Psoas muscle (tissue), 8 donors: ENCODE measurements around the gene LIPG. TPM values are rescaled to one million over a fixed set of nuclear protein-coding genes. Genes with fewer than 3 reads are reported as not detected.
"Not testable (repeated sequence)": the region's sequence is repeated elsewhere in the genome, so short reads cannot be mapped to it uniquely, and the experiment has no call there.

Experiments used
- ATAC-seq, 4 donors: fragments of 200-7000 bp; cut with Tn5 transposase; one replicate each; pipeline ENCODE4 v1.9.1; 2020; ENCODE audit warnings: moderate library complexity in 3 of 4, mild to moderate bottlenecking in 2 of 4
- DNase-seq, 2 donors: peaks; one replicate each; pipeline ENCODE4 v3.0.0-alpha.2; 2020
- H3K27ac ChIP-seq: fragments of 200-600 bp; one replicate; pipeline ENCODE4 v1.8.0; 2022
- H3K27me3 ChIP-seq, 3 donors: fragments of 200-600 bp in 1 of 3; one replicate each; pipeline versions ENCODE4 v1.6.1 to v1.8.0; 2013 to 2022; ENCODE audit warnings: low read length in 2 of 3, mild to moderate bottlenecking in 2 of 3, moderate library complexity in 1 of 3; ENCODE audit not compliant: insufficient read depth in 3 of 3
- H3K36me3 ChIP-seq, 2 donors: fragments of 200-600 bp in 1 of 2; one replicate each; pipeline versions ENCODE4 v1.6.1 to v1.8.0; 2013 to 2022; ENCODE audit warnings: low read depth in 1 of 2, mild to moderate bottlenecking in 1 of 2, moderate library complexity in 1 of 2; ENCODE audit not compliant: insufficient read depth in 1 of 2
- H3K4me1 ChIP-seq: fragments of 200-600 bp; one replicate; pipeline ENCODE4 v1.8.0; 2022
- H3K4me3 ChIP-seq: fragments of 200-600 bp; one replicate; pipeline ENCODE4 v1.8.0; 2022; ENCODE audit warnings: mild to moderate bottlenecking
- H3K9me3 ChIP-seq: fragments of 200-600 bp; one replicate; pipeline ENCODE4 v1.8.0; 2022
- WGBS, 3 donors: extraction: QIAGEN DNeasy Blood & Tissue Kit; methylation state at CpG; one replicate each; pipeline versions ENCODE4 v1.1.6 to v1.1.7; 2013; 5-methylcytosine and 5-hydroxymethylcytosine counted together
- intact Hi-C, 2 donors: fragments of 100-400 bp; cut with DNase I; formaldehyde crosslinking; loops; one replicate each; pipeline versions ENCODE4 v1.11.0 to v1.14.2; 2022
- polyA plus RNA-seq, 3 donors: library from polyadenylated mRNA; stranded (reverse); fragments of 200-250 nt; gene quantifications; one replicate each; pipeline ENCODE4 v1.2.3, GENCODE V29; 2013
- total RNA-seq, 4 donors: library from RNA; stranded (reverse); fragmentation: NEBNext Ultra II Directional in 2 of 4; extraction: Animal tissue kit (Norgen Biotek cat#: 25700) in 2 of 4; gene quantifications; one replicate each; pipeline versions ENCODE4 v1.2.1 to v1.2.4, GENCODE V29; 2021 to 2023
- TF ChIP-seq, protein P1 (sequence below): fragments of 200-600 bp; IDR thresholded peaks from one replicate; pipeline ENCODE4 v1.8.0; 2022; ENCODE audit warnings: antibody characterized with exemption
- donor health status: healthy with polysubstance abuse.
- donor health status: DM: no; HTN: no; CAD: no; lungs with moderate emphysema.
- donor health status: Bipolar disorder and iron deficiency.
- donor health status: healthy.
- donor health status: DM: yes; HTN: yes; CAD: no.
- donor health status: DM: no; HTN: no; CAD: no.
- donor health status: DM: no; HTN: no; CAD: no.
- donor health status: DM: yes; HTN: yes; CAD: no.

The LIPG gene
- total and polyA plus RNA-seq, 7 donors = 0.62 to 19.1 (median 2.2) TPM

- ATAC-seq (no peak), DNase-seq (no peak)
- no peaks in the 10 kb centered on the region for H3K36me3 ChIP-seq
- H3K4me1 ChIP-seq = no peaks in the 10 kb centered on the region
- H3K9me3 ChIP-seq = no peaks in the 10 kb centered on the region
- no peaks in the 10 kb centered on the region for H3K27me3 ChIP-seq
- no peak overlapping the region for H3K4me3 ChIP-seq
- 94 to 96% (median 95%) methylated on average over 2 of the region's 2 CpGs for whole genome bisulfite sequencing, 3 donors
- intact Hi-C loops = loop anchor here in 1 of 2 donors (10.0 kb wide), 1 partner anchor 677 kb away; the partner anchor contains the start of gene MYO5B
- TF ChIP-seq, protein P1, sequence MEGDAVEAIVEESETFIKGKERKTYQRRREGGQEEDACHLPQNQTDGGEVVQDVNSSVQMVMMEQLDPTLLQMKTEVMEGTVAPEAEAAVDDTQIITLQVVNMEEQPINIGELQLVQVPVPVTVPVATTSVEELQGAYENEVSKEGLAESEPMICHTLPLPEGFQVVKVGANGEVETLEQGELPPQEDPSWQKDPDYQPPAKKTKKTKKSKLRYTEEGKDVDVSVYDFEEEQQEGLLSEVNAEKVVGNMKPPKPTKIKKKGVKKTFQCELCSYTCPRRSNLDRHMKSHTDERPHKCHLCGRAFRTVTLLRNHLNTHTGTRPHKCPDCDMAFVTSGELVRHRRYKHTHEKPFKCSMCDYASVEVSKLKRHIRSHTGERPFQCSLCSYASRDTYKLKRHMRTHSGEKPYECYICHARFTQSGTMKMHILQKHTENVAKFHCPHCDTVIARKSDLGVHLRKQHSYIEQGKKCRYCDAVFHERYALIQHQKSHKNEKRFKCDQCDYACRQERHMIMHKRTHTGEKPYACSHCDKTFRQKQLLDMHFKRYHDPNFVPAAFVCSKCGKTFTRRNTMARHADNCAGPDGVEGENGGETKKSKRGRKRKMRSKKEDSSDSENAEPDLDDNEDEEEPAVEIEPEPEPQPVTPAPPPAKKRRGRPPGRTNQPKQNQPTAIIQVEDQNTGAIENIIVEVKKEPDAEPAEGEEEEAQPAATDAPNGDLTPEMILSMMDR = no peak
- H3K27ac ChIP-seq = no peak overlapping the region
These were observed 44.4 kb upstream of the LIPG start for GRCh38 chr18:49517483-49517882.

DNA sequence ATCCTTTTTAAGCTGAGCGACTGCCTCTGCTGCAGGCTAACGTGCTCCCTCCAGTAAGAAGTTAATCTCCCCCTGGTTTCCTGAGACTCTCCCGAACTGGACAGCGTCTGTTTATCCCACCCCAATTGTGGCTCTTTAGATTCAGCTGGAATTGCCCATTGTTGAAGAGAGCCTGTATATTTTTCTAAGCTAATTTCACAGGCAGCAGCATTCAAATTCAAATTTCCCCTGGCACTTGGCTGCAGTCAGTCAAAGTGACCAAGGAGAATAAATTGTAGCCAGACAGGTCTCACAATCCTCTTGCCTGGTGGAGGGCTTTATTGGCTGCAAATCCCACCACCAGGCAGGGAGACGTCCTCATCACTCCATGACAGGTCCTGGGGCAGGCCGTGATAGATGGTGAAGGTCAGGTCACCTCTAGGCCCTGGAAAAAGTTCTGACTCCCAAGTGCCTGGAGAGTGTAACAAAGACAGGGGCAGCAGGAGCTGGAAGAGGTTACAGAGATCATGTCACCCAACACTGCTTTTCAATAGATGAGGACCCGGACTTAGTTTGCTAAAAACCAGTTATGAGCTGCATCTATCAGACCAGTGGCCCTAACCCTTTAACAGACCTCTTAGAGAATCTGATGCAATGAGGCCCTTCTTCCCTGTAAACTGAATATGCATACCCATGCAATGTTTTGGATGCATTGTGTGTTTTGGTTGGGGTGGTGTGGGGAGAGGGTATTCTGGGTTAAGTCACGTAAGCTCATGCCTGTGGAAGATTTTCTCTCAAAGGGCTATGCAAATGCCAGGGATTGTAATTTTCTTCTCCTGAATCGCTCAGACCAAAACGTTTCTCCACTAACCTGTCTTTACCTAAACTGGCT lies 42.5 kb upstream of the LIPG start:
- DNase-seq = no peak
- TF ChIP-seq, protein P1 = no peak
- Histone ChIP-seq H3K27ac (no peak overlapping the region), H3K27me3 (no peaks in the 10 kb centered on the region), H3K36me3 (no peaks in the 10 kb centered on the region), H3K9me3 (no peaks in the 10 kb centered on the region), H3K4me1 (no peaks in the 10 kb centered on the region), H3K4me3 (no peak overlapping the region)
- 79 to 82% (median 79%) methylated on average over 10 of the region's 10 CpGs for WGBS, 3 donors
- no peak for ATAC-seq
- intact Hi-C loops = loop anchor here in 1 of 2 donors (10.0 kb wide), 1 partner anchor 675 kb away; the partner anchor contains the start of gene MYO5B

- ATAC-seq (no peak), DNase-seq (no peak)
- Histone ChIP-seq H3K36me3 (no peaks in the 10 kb centered on the region), H3K4me3 (no peak overlapping the region), H3K27ac (no peak overlapping the region), H3K4me1 (no peaks in the 10 kb centered on the region), H3K9me3 (no peaks in the 10 kb centered on the region), H3K27me3 (no peaks in the 10 kb centered on the region)
- intact Hi-C loops = no loop called here
- TF ChIP-seq, protein P1 = no peak
- WGBS, 3 donors = 52 to 68% (median 64%) methylated on average over 2 of the region's 2 CpGs
These were observed 41.2 kb upstream of the LIPG start for GRCh38 chr18:49520661-49521145.

- Histone ChIP-seq H3K36me3 (no peaks in the 10 kb centered on the region), H3K9me3 (no peaks in the 10 kb centered on the region), H3K27ac (no peak overlapping the region), H3K4me1 (no peaks in the 10 kb centered on the region), H3K27me3 (no peaks in the 10 kb centered on the region), H3K4me3 (no peak overlapping the region)
- intact Hi-C loops = no loop called here
- WGBS, 3 donors = 54 to 60% (median 59%) methylated on average over 7 of the region's 7 CpGs
- no peak for DNase-seq
- TF ChIP-seq, protein P1 = no peak
- no peak for ATAC-seq
These were observed 40.5 kb upstream of the LIPG start for GRCh38 chr18:49521216-49521835.

DNA sequence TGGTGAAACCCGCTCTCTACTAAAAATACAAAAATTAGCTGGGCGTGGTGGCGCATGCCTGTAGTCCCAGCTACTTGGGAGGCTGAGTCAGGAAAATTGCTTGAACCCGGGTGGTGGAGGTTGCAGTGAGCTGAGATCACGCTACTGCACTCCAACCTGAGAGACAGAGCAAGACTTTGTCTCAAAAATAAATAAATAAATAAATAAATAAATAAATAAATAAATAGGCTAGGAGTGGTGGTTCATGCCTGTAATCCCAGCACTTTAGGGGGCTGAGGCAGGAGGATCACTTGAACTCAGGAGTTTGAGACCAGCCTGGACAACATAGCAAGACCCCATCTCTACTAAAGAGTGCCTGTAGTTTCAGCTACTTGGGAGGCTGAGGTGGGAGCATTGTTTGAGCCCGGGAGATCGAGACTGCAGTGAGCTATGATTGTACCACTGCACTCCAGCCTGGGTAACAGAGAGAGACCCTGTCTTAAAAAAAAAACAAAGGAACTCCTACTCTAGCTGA lies 38.2 kb upstream of the LIPG start:
- DNase-seq, H3K9me3 ChIP-seq, H3K36me3 ChIP-seq, intact Hi-C loops, H3K27me3 ChIP-seq, H3K4me3 ChIP-seq, ATAC-seq, H3K4me1 ChIP-seq, H3K27ac ChIP-seq: not testable (repeated sequence)
- 94 to 98% (median 96%) methylated on average over 7 of the region's 7 CpGs for WGBS, 3 donors
